A549 (cell line): ENCODE results near the gene RELN. TPM values are rescaled to one million over a fixed set of nuclear protein-coding genes. Genes with fewer than 3 reads are reported as not detected.

Experiments
- ATAC-seq, 2 experiments: fragments of 200-7000 bp in 1 of 2; fragments of >200 bp in 1 of 2; cut with Nextera tagmentation in 1 of 2; cut with Tn5 transposase in 1 of 2; 3 replicates each; pipeline versions ENCODE4 v1.8.0 to v1.9.1; 2018 to 2020; ENCODE audit warnings: mild to moderate bottlenecking in 1 of 2, moderate library complexity in 1 of 2
- CTCF ChIA-PET: fragments of 300-600 bp; sonication (Branson Sonifier 250); formaldehyde crosslinking; extraction: SDS; loops from one replicate; lab custom pipeline; 2021; ENCODE audit warnings: antibody characterized with exemption, inconsistent platforms; lab: Yijun Ruan, JAX
- POLR2A ChIA-PET: fragments of 350-600 bp; formaldehyde crosslinking; extraction: SDS; loops from one replicate; lab custom pipeline; 2021; ENCODE audit warnings: antibody characterized with exemption, inconsistent platforms; lab: Yijun Ruan, JAX
- DNase-seq, 2 experiments: peaks; one replicate each; pipeline versions ENCODE4 v3.0.0 to v3.0.0-alpha.2; 2011 to 2016; ENCODE audit warnings: low read depth in 1 of 2, low spot score in 1 of 2
- FAIRE-seq: peaks from 2 replicates; lab custom pipeline; 2011; peaks lifted over from hg19 to GRCh38; lab: Jason Lieb, UNC
- H3K27ac ChIP-seq, 2 experiments: fragments of >200 bp; sonication (Bioruptor Twin); formaldehyde crosslinking; 3 replicates each; pipeline ENCODE4 v1.5.1; 2016 to 2017
- H3K4me1 ChIP-seq: fragments of >200 bp; sonication (Bioruptor Twin); formaldehyde crosslinking; 3 replicates; pipeline ENCODE4 v1.6.1; 2016
- H3K4me2 ChIP-seq: fragments of >200 bp; sonication (Bioruptor Twin); formaldehyde crosslinking; 3 replicates; pipeline ENCODE4 v1.6.1; 2016
- H3K4me3 ChIP-seq: fragments of >200 bp; sonication (Bioruptor Twin); formaldehyde crosslinking; 3 replicates; pipeline ENCODE4 v1.5.1; 2016
- H3K9me3 ChIP-seq: fragments of >200 bp; sonication (Bioruptor Twin); formaldehyde crosslinking; 3 replicates; pipeline ENCODE4 v1.6.1; 2016
- CEBPB ChIP-seq, 2 experiments: fragments of >200 bp in 1 of 2; sonication (Bioruptor Twin) in 1 of 2; formaldehyde crosslinking in 1 of 2; IDR thresholded peaks; 2 replicates each; pipeline ENCODE4 v1.6.1; 2012 to 2016
- CHD2 ChIP-seq: fragments of 150-350 bp; IDR thresholded peaks from 2 replicates; pipeline ENCODE4 v1.6.1; 2014; ENCODE audit warnings: low read length; ENCODE audit not compliant: partially characterized antibody
- CTCF ChIP-seq: fragments of >200 bp; sonication (Bioruptor Twin); formaldehyde crosslinking; IDR thresholded peaks from 3 replicates; pipeline ENCODE4 v1.5.1; 2016
- E2F6 ChIP-seq: IDR thresholded peaks from 2 replicates; pipeline ENCODE4 v1.6.1; 2012; ENCODE audit warnings: low read depth, borderline replicate concordance
- EHF ChIP-seq: fragments of 250-450 bp; sonication (Bioruptor Pico); IDR thresholded peaks from 2 replicates; pipeline ENCODE4 v1.5.0; 2020; ENCODE audit warnings: mild to moderate bottlenecking
- FOSL2 ChIP-seq, 2 experiments: fragments of 450-650 bp in 1 of 2; fragments of >200 bp in 1 of 2; sonication (Bioruptor Twin) in 1 of 2; formaldehyde crosslinking; IDR thresholded peaks; 2 replicates each; pipeline versions ENCODE4 v1.5.0 to v1.6.1; 2016 to 2020; ENCODE audit warnings: mild to moderate bottlenecking in 1 of 2, moderate library complexity in 1 of 2
- FOXS1 ChIP-seq: fragments of 250-450 bp; sonication (Bioruptor Pico); IDR thresholded peaks from 2 replicates; pipeline ENCODE4 v1.5.0; 2020; ENCODE audit warnings: mild to moderate bottlenecking, moderate library complexity
- HES2 ChIP-seq: fragments of >200 bp; sonication (Bioruptor Twin); formaldehyde crosslinking; IDR thresholded peaks from 2 replicates; pipeline ENCODE4 v1.6.1; 2016
- HMGXB4 ChIP-seq: fragments of 250-450 bp; sonication (Bioruptor Pico); IDR thresholded peaks from 2 replicates; pipeline ENCODE4 v1.5.0; 2021; ENCODE audit warnings: mild to moderate bottlenecking, moderate library complexity, borderline replicate concordance
- JUN ChIP-seq, 2 experiments: fragments of >200 bp; sonication (Bioruptor Twin); formaldehyde crosslinking; IDR thresholded peaks; 2 replicates in 1 of 2; 3 replicates in 1 of 2; pipeline ENCODE4 v1.6.1; 2016 to 2017
- MAFK ChIP-seq: fragments of 450-650 bp; IDR thresholded peaks from 2 replicates; pipeline ENCODE4 v1.6.1; 2014; ENCODE audit not compliant: partially characterized antibody
- MAZ ChIP-seq: fragments of 150-350 bp; IDR thresholded peaks from 2 replicates; pipeline ENCODE4 v1.6.1; 2014; ENCODE audit warnings: antibody characterized with exemption, low read depth, low read length, borderline replicate concordance
- NR3C1 ChIP-seq: fragments of >200 bp; sonication (Bioruptor Twin); formaldehyde crosslinking; IDR thresholded peaks from 3 replicates; pipeline ENCODE4 v1.6.1; 2017
- PBX3 ChIP-seq: IDR thresholded peaks from 2 replicates; pipeline ENCODE4 v1.6.1; 2012
- POLR2A ChIP-seq: IDR thresholded peaks from 2 replicates; pipeline ENCODE4 v1.6.1; 2012; ENCODE audit warnings: mild to moderate bottlenecking, low read length
- RARB ChIP-seq: fragments of 250-450 bp; sonication (Bioruptor Pico); IDR thresholded peaks from 2 replicates; pipeline ENCODE4 v1.8.0; 2021; ENCODE audit warnings: mild to moderate bottlenecking, moderate library complexity
- REST ChIP-seq: fragments of 200-600 bp; sonication (generic); IDR thresholded peaks from 2 replicates; pipeline ENCODE4 v1.6.1; 2016; ENCODE audit warnings: antibody characterized with exemption, mild to moderate bottlenecking, moderate library complexity
- SMC3 ChIP-seq: fragments of >200 bp; sonication (Bioruptor Twin); formaldehyde crosslinking; IDR thresholded peaks from 3 replicates; pipeline ENCODE4 v1.6.1; 2018; ENCODE audit warnings: inconsistent platforms
- USF2 ChIP-seq: fragments of 450-650 bp; IDR thresholded peaks from 2 replicates; pipeline ENCODE4 v1.6.1; 2014; ENCODE audit warnings: antibody characterized with exemption
- ZSCAN20 ChIP-seq: fragments of 250-450 bp; sonication (Bioruptor Pico); IDR thresholded peaks from 2 replicates; pipeline ENCODE4 v1.8.0; 2022; ENCODE audit warnings: mild to moderate bottlenecking, moderate library complexity
- WGBS: methylation state at CpG from one replicate; pipeline ENCODE4 v1.1.6; 2017; ENCODE audit errors: missing lambda C conversion rate; 5-methylcytosine and 5-hydroxymethylcytosine counted together
- polyA plus RNA-seq, 4 experiments: library from polyadenylated mRNA; depleted of rRNA in 3 of 4; stranded (reverse); fragments of >200 nt; fragmentation: RNase III in 1 of 4; extraction: RNeasy Plus Mini Kit Qiagen cat#74134 plus additional on column Dnase treatment in 1 of 4; gene quantifications; 2 replicates in 3 of 4; 3 replicates in 1 of 4; pipeline ENCODE4 v1.2.3, GENCODE V29; 2011 to 2017

RELN gene
- polyA plus RNA-seq, 2 of the 4 experiments (the other 2 are of a cell fraction): not detected

- no peak for TF ChIP-seq HES2
- no peak for TF ChIP-seq E2F6
- no peak for TF ChIP-seq CTCF
- no peak for TF ChIP-seq FOSL2 (IDR thresholded peaks at IDR 0.05)
- TF ChIP-seq FOSL2 (CRISPR knock-in tag; IDR thresholded peaks at IDR 0.05): no peak
- TF ChIP-seq, all 56 proteins: peak for 0
Measured at GRCh38 chr7:103656221-103656620, 333.2 kb downstream of the RELN start (continued).

GRCh38 chr7:103651593-103652377 lies 337.7 kb downstream of the RELN start:
- no peak for DNase-seq
- no peak overlapping the region for H3K4me3 ChIP-seq
- ATAC-seq: no peak
- WGBS: 32% methylated on average over 3 of the region's 3 CpGs
- FAIRE-seq: no peak
- ChIA-PET POLR2A (no interaction called here), CTCF (no interaction called here)
- no peaks in the 10 kb centered on the region for H3K4me1 ChIP-seq
- no peaks in the 10 kb centered on the region for H3K9me3 ChIP-seq
- no peak overlapping the region for H3K4me2 ChIP-seq
- H3K27ac ChIP-seq: no peak overlapping the region
- TF ChIP-seq MAZ: no peak
- TF ChIP-seq ZSCAN20 (CRISPR knock-in tag): no peak
- no peak for TF ChIP-seq HES2
- TF ChIP-seq NR3C1: no peak
- TF ChIP-seq FOXS1: no peak
- no peak for TF ChIP-seq CHD2
- TF ChIP-seq MAFK: no peak
- no peak for TF ChIP-seq PBX3
- no peak for TF ChIP-seq CEBPB (IDR thresholded peaks at IDR 0.05)
- no peak for TF ChIP-seq EHF (CRISPR knock-in tag)
- no peak for TF ChIP-seq USF2
- no peak for TF ChIP-seq JUN (IDR thresholded peaks at IDR 0.05)

- DNase-seq: no peak
- Histone ChIP-seq H3K4me3 (no peak overlapping the region), H3K4me2 (no peak overlapping the region), H3K4me1 (no peaks in the 10 kb centered on the region), H3K27ac (no peak overlapping the region), H3K9me3 (no peaks in the 10 kb centered on the region)
- 48% methylated on average over 2 of the region's 2 CpGs for WGBS
- ATAC-seq: no peak
- no peak for FAIRE-seq
- ChIA-PET CTCF (no interaction called here), POLR2A (no interaction called here)
- TF ChIP-seq CEBPB (IDR thresholded peaks at IDR 0.05) (no peak), RARB (CRISPR knock-in tag) (no peak), POLR2A (no peak), CHD2 (no peak), E2F6 (no peak), REST (no peak), SMC3 (no peak), PBX3 (no peak), FOXS1 (no peak), HMGXB4 (CRISPR knock-in tag) (no peak)
Measured at GRCh38 chr7:103649052-103649451, 340.4 kb downstream of the RELN start.
